K562 (cell line): ENCODE results near the gene RYR3. TPM values are rescaled to one million over a fixed set of nuclear protein-coding genes. Genes with fewer than 3 reads are reported as not detected.

Experiments
- ATAC-seq: fragments of 200-7000 bp; cut with Tn5 transposase; 3 replicates; pipeline ENCODE4 v1.9.1; 2020; ENCODE audit warnings: moderate library complexity
- BruUV-seq: library from RNA; stranded (reverse); fragments of 400-500 nt; replicated peaks from 2 replicates; lab custom pipeline; 2021; lab: Mats Ljungman, UMichigan
- CTCF ChIA-PET: fragments of 300-600 bp; formaldehyde crosslinking; extraction: SDS; loops from one replicate; lab custom pipeline; 2021; ENCODE audit warnings: low intra/inter-chr PET ratio; lab: Yijun Ruan, JAX
- POLR2A ChIA-PET: fragments of 300-600, 350-650 bp; sonication (Branson Sonifier 250); formaldehyde crosslinking; extraction: SDS; loops from one replicate; lab custom pipeline; 2021; ENCODE audit warnings: antibody characterized with exemption, inconsistent platforms; lab: Yijun Ruan, JAX
- DNase-seq, 4 experiments: peaks; one replicate each; pipeline versions ENCODE4 v3.0.0 to v3.0.0-alpha.2; 2011 to 2018; ENCODE audit warnings: low spot score in 3 of 4, mixed read lengths in 3 of 4; ENCODE audit errors: extremely low read depth in 1 of 4
- FAIRE-seq: peaks from 2 replicates; lab custom pipeline; 2011; peaks lifted over from hg19 to GRCh38; lab: Jason Lieb, UNC
- H2AFZ ChIP-seq: 2 replicates; pipeline ENCODE4 v1.6.0; 2011; ENCODE audit warnings: low read depth, low read length, control low read depth, inconsistent platforms
- H3K27ac ChIP-seq: fragments of 200-600 bp; 3 replicates; pipeline ENCODE4 v1.8.0; 2011; ENCODE audit warnings: low read depth, mild to moderate bottlenecking, control low read depth, inconsistent platforms, low read length, moderate library complexity, mixed read lengths; ENCODE audit errors: extremely low read depth
- H3K27me3 ChIP-seq, 2 experiments: fragments of 300-600 bp in 1 of 2; 2 replicates in 1 of 2; 3 replicates in 1 of 2; pipeline versions ENCODE4 v1.6.0 to v1.8.0; 2011; ENCODE audit warnings: inconsistent platforms in 2 of 2, low read length in 2 of 2, mild to moderate bottlenecking in 1 of 2, mixed read lengths in 1 of 2, moderate library complexity in 1 of 2; ENCODE audit not compliant: control insufficient read depth in 2 of 2, insufficient read depth in 2 of 2
- H3K36me3 ChIP-seq: fragments of 300-600 bp; 3 replicates; pipeline ENCODE4 v1.8.0; 2011; ENCODE audit warnings: mild to moderate bottlenecking, low read length, inconsistent platforms; ENCODE audit not compliant: control insufficient read depth, insufficient read depth
- H3K4me1 ChIP-seq, 2 experiments: fragments of 200-600 bp in 1 of 2; replicated peaks in 1 of 2; 2 replicates in 1 of 2; 3 replicates in 1 of 2; pipeline versions ENCODE4 v1.5.1 to v1.8.0; 2011; ENCODE audit warnings: inconsistent platforms in 2 of 2, low read length in 2 of 2, mild to moderate bottlenecking in 1 of 2, mixed read lengths in 1 of 2, moderate library complexity in 1 of 2; ENCODE audit not compliant: control insufficient read depth in 2 of 2, insufficient read depth in 2 of 2
- H3K4me2 ChIP-seq: 2 replicates; pipeline ENCODE4 v1.6.1; 2011; ENCODE audit warnings: low read length, control low read depth, inconsistent platforms, mixed read lengths; ENCODE audit not compliant: insufficient read depth
- H3K4me3 ChIP-seq: fragments of 200-600 bp; sonication (generic), shearing (Covaris generic); 2 replicates; pipeline ENCODE4 v1.5.1; 2016; ENCODE audit warnings: control low read depth, inconsistent platforms
- H3K79me2 ChIP-seq: fragments of 200-600 bp; 3 replicates; pipeline ENCODE4 v1.8.0; 2011; ENCODE audit warnings: low read length, inconsistent platforms; ENCODE audit not compliant: control insufficient read depth, insufficient read depth
- H3K9ac ChIP-seq, 2 experiments: 2 replicates each; pipeline versions ENCODE4 v1.6.0 to v1.6.1; 2011; ENCODE audit warnings: low read depth in 2 of 2, low read length in 2 of 2, control low read depth in 1 of 2, inconsistent platforms in 1 of 2, mild to moderate bottlenecking in 1 of 2, mixed read lengths in 1 of 2; ENCODE audit not compliant: insufficient read depth in 1 of 2
- H3K9me1 ChIP-seq: one replicate; pipeline ENCODE4 v1.6.0; 2011; ENCODE audit warnings: inconsistent platforms, mild to moderate bottlenecking, low read length, moderate library complexity; ENCODE audit not compliant: control insufficient read depth, insufficient read depth
- H3K9me3 ChIP-seq: replicated peaks from 2 replicates; pipeline ENCODE4 v1.5.1; 2011; ENCODE audit warnings: low read depth, low read length, inconsistent platforms; ENCODE audit not compliant: control insufficient read depth, insufficient read depth
- H4K20me1 ChIP-seq: replicated peaks from 2 replicates; pipeline ENCODE4 v1.6.1; 2011; ENCODE audit warnings: low read length, inconsistent platforms, mixed read lengths; ENCODE audit not compliant: control insufficient read depth, insufficient read depth
- ATF3 ChIP-seq, 2 experiments: fragments of 450-650 bp in 1 of 2; sonication (generic) in 1 of 2; formaldehyde crosslinking in 1 of 2; IDR thresholded peaks in 1 of 2; conservative IDR thresholded peaks in 1 of 2; 2 replicates each; pipeline versions ENCODE4 v1.6.1 to v1.8.1; 2016 to 2023; ENCODE audit warnings: mild to moderate bottlenecking in 2 of 2, moderate library complexity in 2 of 2, inconsistent platforms in 1 of 2, missing genetic modification reagents in 1 of 2
- FOSL1 ChIP-seq: fragments of 200-800 bp; sonication (Bioruptor generic); conservative IDR thresholded peaks from 2 replicates; pipeline ENCODE4 v1.6.1; 2016; ENCODE audit warnings: missing genetic modification characterization, missing compliant biosample characterization
- GABPA ChIP-seq: fragments of 200-800 bp; sonication (Bioruptor generic); conservative IDR thresholded peaks from 2 replicates; pipeline ENCODE4 v1.6.1; 2016; ENCODE audit warnings: low read depth, missing genetic modification characterization, missing compliant biosample characterization
- HLTF ChIP-seq: fragments of 450-650 bp; IDR thresholded peaks from 2 replicates; pipeline ENCODE4 v1.6.1; 2016
- RBM22 ChIP-seq: fragments of 200-400 bp; formaldehyde crosslinking; IDR thresholded peaks from 2 replicates; pipeline ENCODE4 v1.6.1; 2018; ENCODE audit warnings: low read length, low read depth; ENCODE audit not compliant: poor library complexity, severe bottlenecking
- RFX1 ChIP-seq: fragments of 450-650 bp; IDR thresholded peaks from 2 replicates; pipeline ENCODE4 v1.6.1; 2016; ENCODE audit warnings: mild to moderate bottlenecking, moderate library complexity
- SREBF1 ChIP-seq: fragments of 150-350 bp; IDR thresholded peaks from 2 replicates; pipeline ENCODE4 v1.6.1; 2014; ENCODE audit warnings: antibody characterized with exemption, low read depth, low read length, borderline replicate concordance
- SRF ChIP-seq, 2 experiments: fragments of 250-450, 450-650 bp in 1 of 2; sonication (Bioruptor Pico) in 1 of 2; sonication (generic) in 1 of 2; formaldehyde crosslinking; IDR thresholded peaks; 2 replicates each; pipeline versions ENCODE4 v1.5.0 to v1.5.1; 2020 to 2022; ENCODE audit warnings: mild to moderate bottlenecking in 1 of 2, missing genetic modification reagents in 1 of 2
- TCF3 ChIP-seq: sonication (generic); formaldehyde crosslinking; IDR thresholded peaks from 2 replicates; pipeline ENCODE4 v1.4.0; 2020; ENCODE audit warnings: mild to moderate bottlenecking, missing genetic modification reagents
- TRIM24 ChIP-seq, 2 experiments: fragments of 450-650 bp; IDR thresholded peaks; 2 replicates each; pipeline ENCODE4 v1.6.1; 2016
- ZBTB11 ChIP-seq, 3 experiments: fragments of 200-800 bp in 1 of 3; fragments of 250-450 bp in 1 of 3; fragments of 450-650 bp in 1 of 3; sonication (Bioruptor Pico) in 1 of 3; sonication (Bioruptor generic) in 1 of 3; formaldehyde crosslinking in 1 of 3; IDR thresholded peaks; 2 replicates each; pipeline versions ENCODE4 v1.6.1 to v1.8.0; 2016 to 2022; ENCODE audit warnings: mild to moderate bottlenecking in 2 of 3, missing genetic modification characterization in 2 of 3, missing compliant biosample characterization in 1 of 3, moderate library complexity in 1 of 3
- ZNF347 ChIP-seq: fragments of 450-650 bp; formaldehyde crosslinking; IDR thresholded peaks from 2 replicates; pipeline ENCODE4 v1.4.0; 2020; ENCODE audit warnings: low read depth, mild to moderate bottlenecking, moderate library complexity
- ZNF644 ChIP-seq: fragments of 200-800 bp; sonication (Bioruptor generic); IDR thresholded peaks from 2 replicates; pipeline ENCODE4 v1.6.1; 2016; ENCODE audit warnings: low read depth, missing genetic modification characterization, missing compliant biosample characterization
- WGBS: fragments of 100-300 bp; shearing (Covaris generic); methylation state at CpG from one replicate; pipeline ENCODE4 v1.1.6; 2016; ENCODE audit warnings: low coverage, mixed read lengths; ENCODE audit not compliant: insufficient coverage; ENCODE audit errors: missing lambda C conversion rate; 5-methylcytosine and 5-hydroxymethylcytosine counted together
- in situ Hi-C: fragments of 300-500 bp; cut with MboI; formaldehyde crosslinking; loops from 4 replicates; pipeline ENCODE4 v1.15.0; 2018; ENCODE audit warnings: inconsistent platforms, mixed read lengths
- intact Hi-C: fragments of 100-400 bp; cut with micrococcal nuclease; formaldehyde crosslinking; loops from 2 replicates; pipeline ENCODE4 v1.14.2; 2022
- polyA plus RNA-seq, 8 experiments: library from polyadenylated mRNA; depleted of rRNA in 4 of 8; stranded (reverse) in 5 of 8; unstranded in 3 of 8; fragments of >200 nt; fragmentation: Nextera tagmentation in 2 of 8; fragmentation: Illumina TruSeq in 1 of 8; extraction: Ambion mirVana in 2 of 8; extraction: Trizol in 1 of 8; gene quantifications; 2 replicates each; pipeline versions ENCODE4 v1.2.1 to v1.2.3, GENCODE V29; 2011 to 2014; ENCODE audit warnings: inconsistent platforms in 1 of 8, missing spikeins in 1 of 8
- total RNA-seq, 7 experiments: library from RNA; depleted of rRNA in 6 of 7; stranded (reverse); fragments of >200 nt in 6 of 7; fragmentation: Illumina TruSeq in 2 of 7; extraction: Trizol in 2 of 7; gene quantifications; 2 replicates each; pipeline versions ENCODE4 v1.2.1 to v1.2.3, GENCODE V29; 2011 to 2021; ENCODE audit warnings: low replicate concordance in 1 of 7

The RYR3 gene
- total and polyA plus RNA-seq, 9 of the 15 experiments (the other 6 are each of a cell fraction or from before 2014, with no cell fraction given), result 0.04 TPM; not detected in 8

- H3K9me1 ChIP-seq, result no peaks in the 10 kb centered on the region
- in situ Hi-C loops, result no loop called here
- CTCF ChIA-PET, result no interaction called here
- intact Hi-C loops, result no loop called here
- no peak overlapping the region for H3K9ac ChIP-seq
- H3K4me3 ChIP-seq, result no peak overlapping the region
- no peaks in the 10 kb centered on the region for H3K36me3 ChIP-seq
- no peak for ATAC-seq
- WGBS, result 0% methylated on average over 5 of the region's 6 CpGs
- no peaks in the 10 kb centered on the region for H3K4me1 ChIP-seq
- H3K4me2 ChIP-seq, result no peak overlapping the region
- no TSS peak for BruUV-seq
- H3K27ac ChIP-seq, result no peak overlapping the region
- H3K27me3 ChIP-seq, result no peaks in the 10 kb centered on the region
- H2AFZ ChIP-seq, result no peak overlapping the region
- no peaks in the 10 kb centered on the region for H3K79me2 ChIP-seq
- POLR2A ChIA-PET, result no interaction called here
- DNase-seq, result no peak
- FAIRE-seq, result no peak
- H3K9me3 ChIP-seq, result no peaks in the 10 kb centered on the region
- TF ChIP-seq SRF (CRISPR knock-in tag; IDR thresholded peaks at IDR 0.05) (no peak), FOSL1 (tag) (no peak), RBM22 (no peak), GABPA (tag) (no peak), HLTF (no peak), ATF3 (IDR thresholded peaks at IDR 0.05) (no peak), ATF3 (CRISPR knock-in tag; conservative IDR thresholded peaks at IDR 0.05) (no peak), ZNF644 (tag) (no peak), TRIM24 (IDR thresholded peaks at IDR 0.05) (no peak), TCF3 (CRISPR knock-in tag) (no peak), RFX1 (no peak), SREBF1 (no peak), ZNF347 (CRISPR knock-in tag) (no peak), ZBTB11 (CRISPR knock-in tag; IDR thresholded peaks at IDR 0.05) (no peak)
- H4K20me1 ChIP-seq, result no peaks in the 10 kb centered on the region
Observed at GRCh38 chr15:33282226-33283020, 28.3 kb upstream of the RYR3 start.
